HEK293T (cell line): ENCODE measurements around the gene FGFR3.

ENCODE experiments used
- ELF4 ChIP-seq: fragments of 450-650 bp; IDR thresholded peaks from 2 replicates; pipeline ENCODE4 v1.6.1; 2017; ENCODE audit warnings: antibody characterized with exemption
- FOXA1 ChIP-seq: fragments of 450-650 bp; IDR thresholded peaks from 2 replicates; pipeline ENCODE4 v1.6.1; 2016; ENCODE audit warnings: mild to moderate bottlenecking
- FOXM1 ChIP-seq: fragments of 450-650 bp; IDR thresholded peaks from 2 replicates; pipeline ENCODE4 v1.6.1; 2017; ENCODE audit warnings: mild to moderate bottlenecking, borderline replicate concordance
- SP1 ChIP-seq: fragments of 450-650 bp; IDR thresholded peaks from 2 replicates; pipeline ENCODE4 v1.6.1; 2017
- SUZ12 ChIP-seq: fragments of 450-650 bp; IDR thresholded peaks from 2 replicates; pipeline ENCODE4 v1.6.1; 2016; ENCODE audit warnings: mild to moderate bottlenecking
- TARDBP ChIP-seq: fragments of 450-650 bp; IDR thresholded peaks from 2 replicates; pipeline ENCODE4 v1.6.1; 2016
- ZNF384 ChIP-seq: fragments of 450-650 bp; IDR thresholded peaks from 2 replicates; pipeline ENCODE4 v1.6.1; 2016

DNA sequence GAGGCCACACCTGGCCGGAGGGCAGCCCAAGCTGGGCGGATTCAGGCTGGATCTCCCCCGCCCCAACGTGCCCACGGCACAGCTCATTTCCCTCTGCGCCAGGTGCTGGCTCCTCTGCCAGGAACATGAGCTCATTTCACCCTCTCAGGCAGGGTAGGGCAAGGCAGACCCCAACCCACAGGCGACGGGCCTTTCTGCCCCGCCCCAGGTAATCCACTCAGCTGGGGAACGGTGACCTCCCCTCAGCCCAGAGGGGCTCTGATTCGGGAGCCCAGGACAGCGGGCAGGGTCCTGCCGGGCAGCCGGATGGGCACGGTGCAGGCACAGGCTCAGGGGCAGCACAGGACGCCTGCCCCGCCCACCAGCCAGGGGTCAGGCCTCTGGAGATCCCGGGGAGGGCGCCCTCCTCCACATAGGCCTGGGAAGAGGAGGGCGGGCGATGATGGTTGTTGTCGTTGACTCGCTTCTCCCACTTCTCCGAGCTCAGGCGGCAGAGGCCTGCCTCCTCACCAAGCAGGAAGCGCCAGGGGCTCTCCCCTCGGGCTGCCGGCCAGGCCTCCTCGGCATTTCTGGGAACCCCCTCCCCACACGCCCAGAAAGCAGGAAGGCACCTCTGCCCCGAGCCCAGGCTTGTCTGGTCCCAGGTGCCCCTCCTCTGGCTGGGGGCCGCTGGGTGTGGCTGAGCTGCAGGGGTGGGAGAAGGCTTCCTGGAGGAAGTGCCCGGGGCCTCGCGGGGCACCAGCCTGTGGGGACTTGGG, 40.6 kb upstream of the FGFR3 start:
- TF ChIP-seq ELF4 = no peak
- no peak for TF ChIP-seq TARDBP
- no peak for TF ChIP-seq FOXM1
- TF ChIP-seq FOXA1 = no peak
- TF ChIP-seq ZNF384 = no peak
- TF ChIP-seq SP1 = no peak
- TF ChIP-seq SUZ12 = no peak
